ENCODE data around the gene AOX1.

AOX1 gene

DNA sequence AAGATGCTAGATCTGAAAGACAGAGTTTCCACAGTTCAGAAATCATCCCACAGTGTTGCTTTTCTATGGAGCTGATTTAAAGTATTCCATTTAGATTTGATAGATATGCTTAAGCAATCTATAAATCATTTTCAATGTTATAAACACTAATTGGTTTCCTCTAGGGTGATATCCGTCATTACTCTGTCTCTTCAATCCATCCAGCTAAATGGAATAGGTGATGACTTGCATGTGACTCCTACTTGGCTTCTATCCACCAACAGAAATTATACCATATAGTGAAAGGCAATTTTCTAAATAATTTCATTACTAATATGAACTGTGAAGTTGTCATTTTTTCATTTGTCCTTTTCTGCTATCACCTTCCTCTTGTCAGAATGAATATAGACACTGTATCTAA, 84.9 kb downstream of the AOX1 start:
- Histone ChIP-seq H3K36me3 (replicated peaks) (no peaks in the 10 kb centered on the region), H3K4me3 (ENCODE audit: low read depth, low read length) (no peak overlapping the region), H3K27ac (no peak overlapping the region), H3K27me3 (replicated peaks) (no peaks in the 10 kb centered on the region)
- no peak for TF ChIP-seq CTCF (IDR thresholded peaks at IDR 0.05; ENCODE audit: low read depth, low read length, missing control alignments)
- in situ Hi-C loops (cut with HindIII; ENCODE audit: low pct_ligation_motif_present, low sequenced_read_pairs): no loop called here
- no peak for DNase-seq

GRCh38 chr2:200673191-200673590, 87.4 kb downstream of the AOX1 start:
- no peak for TF ChIP-seq CTCF (IDR thresholded peaks at IDR 0.05; ENCODE audit: low read depth, low read length, missing control alignments)
- H3K36me3 ChIP-seq (replicated peaks): no peaks in the 10 kb centered on the region
- H3K4me3 ChIP-seq (ENCODE audit: low read depth, low read length): no peak overlapping the region
- H3K27me3 ChIP-seq (replicated peaks): no peaks in the 10 kb centered on the region
- in situ Hi-C loops (cut with HindIII; ENCODE audit: low pct_ligation_motif_present, low sequenced_read_pairs): no loop called here
- no peak overlapping the region for H3K27ac ChIP-seq
- DNase-seq: no peak

- Histone ChIP-seq H3K4me3 (ENCODE audit: low read depth, low read length) (no peak overlapping the region), H3K27me3 (replicated peaks) (no peaks in the 10 kb centered on the region), H3K36me3 (replicated peaks) (no peaks in the 10 kb centered on the region), H3K27ac (no peak overlapping the region)
- TF ChIP-seq CTCF (IDR thresholded peaks at IDR 0.05; ENCODE audit: low read depth, low read length, missing control alignments): no peak
- in situ Hi-C loops (cut with HindIII; ENCODE audit: low pct_ligation_motif_present, low sequenced_read_pairs): no loop called here
- DNase-seq: no peak
Measured at GRCh38 chr2:200674837-200675236, 89.0 kb downstream of the AOX1 start.

GRCh38 chr2:200677171-200677570, 91.4 kb downstream of the AOX1 start:
- in situ Hi-C loops (cut with HindIII; ENCODE audit: low pct_ligation_motif_present, low sequenced_read_pairs): no loop called here
- no peak overlapping the region for H3K27ac ChIP-seq
- no peaks in the 10 kb centered on the region for H3K27me3 ChIP-seq (replicated peaks)
- no peaks in the 10 kb centered on the region for H3K36me3 ChIP-seq (replicated peaks)
- TF ChIP-seq CTCF (IDR thresholded peaks at IDR 0.05; ENCODE audit: low read depth, low read length, missing control alignments): no peak
- no peak for DNase-seq
- no peak overlapping the region for H3K4me3 ChIP-seq (ENCODE audit: low read depth, low read length)

- Histone ChIP-seq H3K27ac (no peak overlapping the region), H3K27me3 (replicated peaks) (no peaks in the 10 kb centered on the region), H3K36me3 (replicated peaks) (no peaks in the 10 kb centered on the region), H3K4me3 (ENCODE audit: low read depth, low read length) (no peak overlapping the region)
- DNase-seq: peak; percentile 12
- in situ Hi-C loops (cut with HindIII; ENCODE audit: low pct_ligation_motif_present, low sequenced_read_pairs): no loop called here
- no peak for TF ChIP-seq CTCF (IDR thresholded peaks at IDR 0.05; ENCODE audit: low read depth, low read length, missing control alignments)
Measured at GRCh38 chr2:200677721-200678532, 92.1 kb downstream of the AOX1 start.

DNA sequence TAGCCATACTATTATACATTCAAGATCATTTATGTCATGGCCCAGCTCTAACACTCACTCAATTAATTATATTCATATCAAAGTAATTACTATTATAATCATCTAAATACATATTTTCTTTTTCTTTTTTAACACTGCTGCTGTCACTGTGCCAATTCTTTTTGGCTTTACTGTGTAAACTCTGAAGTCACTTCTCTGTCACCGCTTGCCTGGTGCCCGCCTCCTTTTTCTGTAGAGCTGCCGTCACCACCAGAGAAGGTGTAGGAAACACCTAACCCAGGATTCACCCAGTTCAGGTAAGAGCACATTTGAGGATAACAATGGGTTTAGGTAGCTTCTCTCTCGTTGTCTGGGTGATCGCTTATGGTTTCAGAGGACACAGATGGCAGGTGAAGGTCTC, 93.3 kb downstream of the AOX1 start:
- Histone ChIP-seq H3K36me3 (replicated peaks) (no peaks in the 10 kb centered on the region), H3K4me3 (ENCODE audit: low read depth, low read length) (no peak overlapping the region), H3K27me3 (replicated peaks) (no peaks in the 10 kb centered on the region), H3K27ac (no peak overlapping the region)
- no peak for DNase-seq
- TF ChIP-seq CTCF (IDR thresholded peaks at IDR 0.05; ENCODE audit: low read depth, low read length, missing control alignments): no peak
- in situ Hi-C loops (cut with HindIII; ENCODE audit: low pct_ligation_motif_present, low sequenced_read_pairs): no loop called here
